ENCODE data around the gene EPHX1. TPM values are rescaled to one million over a fixed set of nuclear protein-coding genes. Genes with fewer than 3 reads are reported as not detected.

EPHX1 gene
- total and polyA plus RNA-seq, 9 donors: 213 to 566 (median 302) TPM

- no peak overlapping the region for H3K4me3 ChIP-seq
- H3K4me1 ChIP-seq (ENCODE audit: insufficient read depth): peaks cover 32% of the 10 kb centered on the region
- DNase-seq: peak in 3 of 5 donors; percentile 39 to 71 (median 47)
- no peaks in the 10 kb centered on the region for H3K27me3 ChIP-seq
- TF ChIP-seq CTCF (IDR thresholded peaks at IDR 0.05) (no peak), EP300 (IDR thresholded peaks at IDR 0.05) (no peak), POLR2A (IDR thresholded peaks at IDR 0.05) (no peak)
- intact Hi-C loops (cut with DNase I): loop anchor here (5.0 to 10.0 kb wide), 8 partner anchors 114 to 293 kb away; partner anchors contain the start of genes ENAH (in 1 of the 4), LEFTY1 (in 1 of the 4) and TMEM63A (in 1 of the 4)
- WGBS, 3 donors: 16 to 26% (median 20%) methylated on average over 11 of the region's 11 CpGs
- H3K36me3 ChIP-seq: no peaks in the 10 kb centered on the region
- no peak overlapping the region for H3K27ac ChIP-seq
- H3K9me3 ChIP-seq: no peaks in the 10 kb centered on the region
Measured at GRCh38 chr1:225770561-225771248, 39.2 kb upstream of the EPHX1 start.

- WGBS, 3 donors: 45 to 66% (median 46%) methylated on average over 4 of the region's 4 CpGs
- Histone ChIP-seq H3K9me3 (no peaks in the 10 kb centered on the region), H3K4me3 (no peak overlapping the region), H3K4me1 (ENCODE audit: insufficient read depth) (peaks cover 32% of the 10 kb centered on the region), H3K27me3 (no peaks in the 10 kb centered on the region), H3K27ac (peak overlapping the region in 1 of 2 donors; percentile 17), H3K36me3 (no peaks in the 10 kb centered on the region)
- peak in 1 of 5 donors; percentile 32 for DNase-seq
- TF ChIP-seq CTCF (IDR thresholded peaks at IDR 0.05): no peak
- no peak for TF ChIP-seq EP300 (IDR thresholded peaks at IDR 0.05)
- no peak for TF ChIP-seq POLR2A (IDR thresholded peaks at IDR 0.05)
- intact Hi-C loops (cut with DNase I): loop anchor here (2.0 to 10.0 kb wide), 9 partner anchors 113 to 295 kb away; partner anchors contain the start of genes ENAH (in 1 of the 4), LEFTY1 (in 1 of the 4) and TMEM63A (in 1 of the 4)
Measured at GRCh38 chr1:225771661-225772322, 38.1 kb upstream of the EPHX1 start.

DNA sequence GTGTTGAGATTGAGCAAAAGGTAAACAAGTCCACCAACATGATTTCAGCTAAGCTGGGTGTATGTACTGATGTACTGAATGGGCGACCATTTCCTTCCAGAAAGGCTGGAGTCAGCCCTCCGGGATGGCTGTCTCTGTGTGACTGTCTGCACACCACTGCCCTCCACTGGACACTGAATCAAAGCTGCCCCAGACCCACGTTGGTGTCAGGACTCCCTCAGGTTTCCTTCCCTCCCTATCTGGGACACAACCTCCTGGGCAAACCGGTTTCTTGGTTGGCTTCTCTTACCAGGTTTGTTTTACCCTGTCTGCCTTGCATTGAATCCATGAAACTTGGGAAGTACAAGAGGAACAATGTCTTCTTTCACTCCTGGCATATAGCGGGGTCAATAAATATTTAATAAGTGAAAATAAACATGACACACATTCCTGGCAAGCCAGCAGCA is 37.6 kb upstream of the EPHX1 start:
- TF ChIP-seq EP300 (IDR thresholded peaks at IDR 0.05) (no peak), POLR2A (IDR thresholded peaks at IDR 0.05) (no peak), CTCF (IDR thresholded peaks at IDR 0.05) (peak; percentile 41 to 92 (median 81))
- intact Hi-C loops (cut with DNase I): loop anchor here (2.0 to 10.0 kb wide), 9 partner anchors 112 to 296 kb away; partner anchors contain the start of genes ENAH (in 1 of the 4), LEFTY1 (in 1 of the 4) and TMEM63A (in 1 of the 4)
- peak overlapping the region in 1 of 2 donors; percentile 17 for H3K27ac ChIP-seq
- H3K4me1 ChIP-seq (ENCODE audit: insufficient read depth): peaks cover 29% of the 10 kb centered on the region
- no peaks in the 10 kb centered on the region for H3K36me3 ChIP-seq
- H3K27me3 ChIP-seq: no peaks in the 10 kb centered on the region
- WGBS, 3 donors: 10 to 16% (median 15%) methylated on average over 5 of the region's 5 CpGs
- peak; percentile 82 to 90 (median 86) for DNase-seq
- H3K4me3 ChIP-seq: no peak overlapping the region
- no peaks in the 10 kb centered on the region for H3K9me3 ChIP-seq

- intact Hi-C loops (cut with DNase I): loop anchor here (2.0 to 10.0 kb wide), 9 partner anchors 112 to 296 kb away; partner anchors contain the start of genes ENAH (in 1 of the 4), LEFTY1 (in 1 of the 4) and TMEM63A (in 1 of the 4)
Measured at GRCh38 chr1:225772848-225773247, 37.1 kb upstream of the EPHX1 start.

More at GRCh38 chr1:225772848-225773247, 37.1 kb upstream of the EPHX1 start:
- no peaks in the 10 kb centered on the region for H3K9me3 ChIP-seq
- TF ChIP-seq EP300 (IDR thresholded peaks at IDR 0.05) (no peak), POLR2A (IDR thresholded peaks at IDR 0.05) (no peak), CTCF (IDR thresholded peaks at IDR 0.05) (no peak)
- DNase-seq: peak in 1 of 5 donors; percentile 27
- H3K27me3 ChIP-seq: no peaks in the 10 kb centered on the region
- H3K27ac ChIP-seq: peak overlapping the region in 1 of 2 donors; percentile 17
- H3K4me3 ChIP-seq: no peak overlapping the region
- WGBS, 3 donors: 16 to 43% (median 43%) methylated on average over 4 of the region's 4 CpGs
- no peaks in the 10 kb centered on the region for H3K36me3 ChIP-seq
- peaks cover 26% of the 10 kb centered on the region for H3K4me1 ChIP-seq (ENCODE audit: insufficient read depth)

All from ovary (tissue), 9 donors.